HG02763 (cell line): ENCODE results near the gene MACF1.

Experiments
- ATAC-seq: cut with Tn5 transposase; IDR thresholded peaks from one replicate; pipeline ENCODE4 v1.9.1; 2021; ENCODE audit warnings: mild to moderate bottlenecking, moderate library complexity; ENCODE audit not compliant: unreplicated experiment

MACF1 gene

GRCh38 chr1:39174390-39175081, 30.0 kb upstream of the MACF1 start:
- no peak for ATAC-seq

GRCh38 chr1:39177706-39178105, 26.8 kb upstream of the MACF1 start:
- ATAC-seq = no peak

GRCh38 chr1:39178541-39179431, 25.7 kb upstream of the MACF1 start:
- ATAC-seq = no peak

- no peak for ATAC-seq
Observed at GRCh38 chr1:39181311-39181710, 23.2 kb upstream of the MACF1 start.

GRCh38 chr1:39182804-39183203, 21.7 kb upstream of the MACF1 start:
- no peak for ATAC-seq

- no peak for ATAC-seq
Observed at GRCh38 chr1:39183503-39184353, 20.8 kb upstream of the MACF1 start.

- ATAC-seq = no peak
Observed at GRCh38 chr1:39184354-39184818, 20.1 kb upstream of the MACF1 start.

- no peak for ATAC-seq
Observed at GRCh38 chr1:39187275-39188046, 17.0 kb upstream of the MACF1 start.

GRCh38 chr1:39189592-39190041, 14.9 kb upstream of the MACF1 start:
- no peak for ATAC-seq

GRCh38 chr1:39190096-39190495, 14.4 kb upstream of the MACF1 start:
- ATAC-seq = no peak

- no peak for ATAC-seq
Observed at GRCh38 chr1:39194398-39195051, 10.0 kb upstream of the MACF1 start.

GRCh38 chr1:39195166-39196111, 9.1 kb upstream of the MACF1 start:
- ATAC-seq = no peak

- no peak for ATAC-seq
Observed at GRCh38 chr1:39196244-39197215, 8.0 kb upstream of the MACF1 start.

- no peak for ATAC-seq
Observed at GRCh38 chr1:39199593-39199992, 4.9 kb upstream of the MACF1 start.

GRCh38 chr1:39205102-39205780, 746 bp downstream of the MACF1 start:
- no peak for ATAC-seq

- ATAC-seq = no peak
Observed at GRCh38 chr1:39205781-39206464, 1.4 kb downstream of the MACF1 start.
